NCI-H146 treated with DMSO at 0.1 percent for 48 hours (cell line): ENCODE data around the gene CLUH.
"Not testable (repeated sequence)": the region's sequence is repeated elsewhere in the genome, so short reads cannot be mapped to it uniquely, and the experiment has no call there.

Source experiments
- DNase-seq: peaks from one replicate; lab custom pipeline; 2025; ENCODE audit not compliant: unreplicated experiment; lab: John Stamatoyannopoulos, UW

The CLUH gene

GRCh38 chr17:2703606-2704005 is 8.0 kb downstream of the CLUH start:
- DNase-seq, result no peak

GRCh38 chr17:2703181-2703580 is 8.4 kb downstream of the CLUH start:
- DNase-seq, result no peak

GRCh38 chr17:2701996-2702741 is 9.4 kb downstream of the CLUH start:
- no peak for DNase-seq

- no peak for DNase-seq
These were observed 10.2 kb downstream of the CLUH start for GRCh38 chr17:2701161-2701995.

GRCh38 chr17:2700491-2701141 is 10.9 kb downstream of the CLUH start:
- DNase-seq, result peak; percentile 60

GRCh38 chr17:2700030-2700490 is 11.5 kb downstream of the CLUH start:
- DNase-seq, result no peak

GRCh38 chr17:2699216-2699805 is 12.3 kb downstream of the CLUH start:
- not testable (repeated sequence) for DNase-seq

GRCh38 chr17:2697611-2698162 is 13.9 kb downstream of the CLUH start:
- DNase-seq, result no peak

GRCh38 chr17:2695961-2696760 is 15.4 kb downstream of the CLUH start:
- no peak for DNase-seq

- no peak for DNase-seq
These were observed 16.2 kb downstream of the CLUH start for GRCh38 chr17:2695243-2695960.

- no peak for DNase-seq
These were observed 17.0 kb downstream of the CLUH start for GRCh38 chr17:2694381-2695242.

GRCh38 chr17:2693561-2694380 is 17.8 kb downstream of the CLUH start:
- no peak for DNase-seq

- DNase-seq, result no peak
These were observed 18.8 kb downstream of the CLUH start for GRCh38 chr17:2692781-2693135.

- no peak for DNase-seq
These were observed 19.4 kb downstream of the CLUH start for GRCh38 chr17:2691965-2692780.

- no peak for DNase-seq
These were observed 20.3 kb downstream of the CLUH start for GRCh38 chr17:2691069-2691871.
